Stimulated activated CD8-positive, alpha-beta memory T cell treated with anti-CD3 and anti-CD28 coated beads, Interleukin-7, amount 100 ng/mL, for 48 hours (primary cell): ENCODE results near the gene ATP2A3.
A peak's percentile ranks its signal among the peaks of the same experiment; 100 is the strongest.
"Not testable (repeated sequence)": the region's sequence is repeated elsewhere in the genome, so short reads cannot be mapped to it uniquely, and the experiment has no call there.

Source experiments
- DNase-seq, 2 donors: peaks; one replicate each; pipeline ENCODE4 v3.0.0-alpha.2; 2020; ENCODE audit warnings: low read depth in 1 of 2; ENCODE audit errors: extremely low read depth in 1 of 2

The ATP2A3 gene

GRCh38 chr17:3956983-3957382 is 7.3 kb downstream of the ATP2A3 start:
- DNase-seq: no peak

- no peak for DNase-seq
These were observed 7.8 kb downstream of the ATP2A3 start for GRCh38 chr17:3956327-3956957.

- DNase-seq: no peak
These were observed 8.6 kb downstream of the ATP2A3 start for GRCh38 chr17:3955673-3955988.

- no peak for DNase-seq
These were observed 9.1 kb downstream of the ATP2A3 start for GRCh38 chr17:3954976-3955672.

GRCh38 chr17:3954086-3954485 is 10.2 kb downstream of the ATP2A3 start:
- no peak for DNase-seq

- DNase-seq: no peak
These were observed 10.7 kb downstream of the ATP2A3 start for GRCh38 chr17:3953542-3953941.

GRCh38 chr17:3952186-3952585 is 12.1 kb downstream of the ATP2A3 start:
- DNase-seq: no peak

GRCh38 chr17:3951420-3951819 is 12.8 kb downstream of the ATP2A3 start:
- DNase-seq: no peak

GRCh38 chr17:3951003-3951402 is 13.2 kb downstream of the ATP2A3 start:
- DNase-seq: no peak

GRCh38 chr17:3950584-3950983 is 13.7 kb downstream of the ATP2A3 start:
- DNase-seq: no peak

- DNase-seq: no peak
These were observed 14.8 kb downstream of the ATP2A3 start for GRCh38 chr17:3949418-3949817.

- DNase-seq: not testable (repeated sequence)
These were observed 15.7 kb downstream of the ATP2A3 start for GRCh38 chr17:3948551-3948950.

GRCh38 chr17:3947318-3947810 is 16.9 kb downstream of the ATP2A3 start:
- DNase-seq: no peak

GRCh38 chr17:3946711-3947235 is 17.5 kb downstream of the ATP2A3 start:
- no peak for DNase-seq

- peak in 1 of 2 donors; percentile 23 for DNase-seq
These were observed 19.5 kb downstream of the ATP2A3 start for GRCh38 chr17:3944485-3945388.

- no peak for DNase-seq
These were observed 20.9 kb downstream of the ATP2A3 start for GRCh38 chr17:3943240-3943891.

GRCh38 chr17:3940965-3941698 is 23.1 kb downstream of the ATP2A3 start:
- DNase-seq: no peak

GRCh38 chr17:3937359-3937758 is 26.9 kb downstream of the ATP2A3 start:
- no peak for DNase-seq

GRCh38 chr17:3935825-3936355 is 28.3 kb downstream of the ATP2A3 start:
- no peak for DNase-seq

- no peak for DNase-seq
These were observed 29.1 kb downstream of the ATP2A3 start for GRCh38 chr17:3935140-3935542.
